Kasumi-1 (cell line): ENCODE data around the gene GNA14.
"Not testable (repeated sequence)": the region's sequence is repeated elsewhere in the genome, so short reads cannot be mapped to it uniquely, and the experiment has no call there.

ENCODE experiments used
- DNase-seq, 2 experiments: peaks; one replicate each; lab custom pipeline; 2025; lab: John Stamatoyannopoulos, UW

The GNA14 gene

GRCh38 chr9:77489405-77490163, 158.5 kb downstream of the GNA14 start:
- not testable (repeated sequence) for DNase-seq

GRCh38 chr9:77488439-77489126, 159.5 kb downstream of the GNA14 start:
- peak; percentile 27 to 60 for DNase-seq

- DNase-seq, result no peak
These were observed 161.2 kb downstream of the GNA14 start for GRCh38 chr9:77486968-77487367.

GRCh38 chr9:77486463-77486862, 161.7 kb downstream of the GNA14 start:
- no peak for DNase-seq

GRCh38 chr9:77475641-77476473, 172.3 kb downstream of the GNA14 start:
- peak in 1 of 2 experiments; percentile 3 for DNase-seq

- DNase-seq, result no peak
These were observed 173.2 kb downstream of the GNA14 start for GRCh38 chr9:77474936-77475335.

- DNase-seq, result no peak
These were observed 175.5 kb downstream of the GNA14 start for GRCh38 chr9:77472646-77473045.

GRCh38 chr9:77471572-77471971, 176.6 kb downstream of the GNA14 start:
- DNase-seq, result no peak

GRCh38 chr9:77469515-77470231, 178.4 kb downstream of the GNA14 start:
- no peak for DNase-seq

- no peak for DNase-seq
These were observed 183.5 kb downstream of the GNA14 start for GRCh38 chr9:77464661-77465060.

GRCh38 chr9:77463151-77463550, 185.0 kb downstream of the GNA14 start:
- DNase-seq, result no peak

GRCh38 chr9:77462066-77462465, 186.1 kb downstream of the GNA14 start:
- DNase-seq, result no peak

- DNase-seq, result no peak
These were observed 187.2 kb downstream of the GNA14 start for GRCh38 chr9:77460938-77461337.

- peak; percentile 83 to 86 for DNase-seq
These were observed 190.1 kb downstream of the GNA14 start for GRCh38 chr9:77457916-77458592.

GRCh38 chr9:77456829-77457437, 191.2 kb downstream of the GNA14 start:
- peak; percentile 83 to 85 for DNase-seq

- DNase-seq, result peak; percentile 53 to 64
These were observed 192.7 kb downstream of the GNA14 start for GRCh38 chr9:77455312-77455927.

- DNase-seq, result no peak
These were observed 193.5 kb downstream of the GNA14 start for GRCh38 chr9:77454663-77455062.

GRCh38 chr9:77453825-77454647, 194.1 kb downstream of the GNA14 start:
- peak; percentile 86 to 89 for DNase-seq

- DNase-seq, result no peak
These were observed 196.6 kb downstream of the GNA14 start for GRCh38 chr9:77451507-77451906.

- DNase-seq, result no peak
These were observed 198.0 kb downstream of the GNA14 start for GRCh38 chr9:77450085-77450475.
